Stimulated activated CD8-positive, alpha-beta memory T cell treated with anti-CD3 and anti-CD28 coated beads, Interleukin-7, amount 100 ng/mL, for 1 hour (primary cell): Measurements from ENCODE around the gene SLC5A10.

Source experiments
- DNase-seq, 2 donors: peaks; one replicate each; pipeline ENCODE4 v3.0.0-alpha.2; 2020; ENCODE audit warnings: low read depth in 2 of 2

SLC5A10 gene

GRCh38 chr17:18985475-18985874, 33.5 kb downstream of the SLC5A10 start:
- DNase-seq = no peak

- DNase-seq = no peak
Observed at GRCh38 chr17:18986541-18987229, 34.7 kb downstream of the SLC5A10 start.

- DNase-seq = no peak
Observed at GRCh38 chr17:18987230-18987610, 35.3 kb downstream of the SLC5A10 start.

GRCh38 chr17:18987862-18988545, 36.0 kb downstream of the SLC5A10 start:
- DNase-seq = no peak

- no peak for DNase-seq
Observed at GRCh38 chr17:18988546-18989173, 36.7 kb downstream of the SLC5A10 start.

GRCh38 chr17:18990331-18990730, 38.4 kb downstream of the SLC5A10 start:
- no peak for DNase-seq

GRCh38 chr17:18991531-18992315, 39.8 kb downstream of the SLC5A10 start:
- no peak for DNase-seq

- no peak for DNase-seq
Observed at GRCh38 chr17:18992454-18993130, 40.6 kb downstream of the SLC5A10 start.

- no peak for DNase-seq
Observed at GRCh38 chr17:18993905-18994526, 42.1 kb downstream of the SLC5A10 start.

GRCh38 chr17:18994631-18995030, 42.7 kb downstream of the SLC5A10 start:
- DNase-seq = no peak

- no peak for DNase-seq
Observed at GRCh38 chr17:18995220-18995619, 43.3 kb downstream of the SLC5A10 start.

- no peak for DNase-seq
Observed at GRCh38 chr17:18996458-18996857, 44.5 kb downstream of the SLC5A10 start.

- no peak for DNase-seq
Observed at GRCh38 chr17:18997650-18998196, 45.8 kb downstream of the SLC5A10 start.

- DNase-seq = no peak
Observed at GRCh38 chr17:18999394-18999793, 47.4 kb downstream of the SLC5A10 start.

GRCh38 chr17:18999911-19000310, 47.9 kb downstream of the SLC5A10 start:
- no peak for DNase-seq

GRCh38 chr17:19000531-19001325, 48.8 kb downstream of the SLC5A10 start:
- no peak for DNase-seq

- DNase-seq = no peak
Observed at GRCh38 chr17:19001907-19002590, 50.1 kb downstream of the SLC5A10 start.

- DNase-seq = no peak
Observed at GRCh38 chr17:19002805-19003542, 51.0 kb downstream of the SLC5A10 start.
